Measurements from ENCODE around the gene AUTS2. TPM values are rescaled to one million over a fixed set of nuclear protein-coding genes. Genes with fewer than 3 reads are reported as not detected.

The AUTS2 gene
- polyA plus RNA-seq, 1 donor from 2014 or later: 97.3 TPM

DNA sequence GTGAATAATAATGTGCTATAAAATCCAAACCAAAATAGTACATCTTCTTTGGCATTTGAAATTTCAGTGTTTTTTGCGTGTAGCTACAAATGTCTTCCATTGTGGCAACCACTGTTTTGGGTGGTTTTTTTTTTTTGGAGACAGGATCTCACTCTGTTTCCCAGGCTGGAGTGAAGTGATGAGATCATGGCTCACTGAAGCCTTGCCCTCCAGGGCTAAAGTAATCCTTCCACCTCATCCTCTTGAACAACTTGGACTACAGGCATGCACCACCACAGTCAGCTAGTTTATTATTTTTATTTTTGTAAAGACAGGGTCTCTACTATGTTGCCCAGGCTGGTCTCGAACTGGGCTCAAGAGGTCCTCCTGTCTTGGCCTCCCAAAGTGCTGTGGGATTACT is 455.1 kb downstream of the AUTS2 start:
- Histone ChIP-seq H3K9me3 (ENCODE audit: low read length) (no peaks in the 10 kb centered on the region), H3F3A (ENCODE audit: insufficient read depth, low read length, poor library complexity, severe bottlenecking) (no peaks in the 10 kb centered on the region), H4K20me1 (ENCODE audit: insufficient read depth) (no peaks in the 10 kb centered on the region), H2AFZ (ENCODE audit: low read depth, low read length) (no peak overlapping the region), H3K9me2 (ENCODE audit: insufficient read depth, low read length) (no peaks in the 10 kb centered on the region), H3K4me3 (ENCODE audit: low read length) (no peak overlapping the region), H3K27me3 (ENCODE audit: insufficient read depth, low read depth, low read length) (no peaks in the 10 kb centered on the region), H3K79me2 (replicated peaks; ENCODE audit: insufficient read depth, low read length) (peaks cover 24% of the 10 kb centered on the region), H3K9ac (ENCODE audit: low read length) (no peak overlapping the region), H3K4me2 (ENCODE audit: low read length) (no peak overlapping the region), H3K27ac (ENCODE audit: low read length) (no peak overlapping the region), H3K36me3 (ENCODE audit: insufficient read depth, low read length) (no peaks in the 10 kb centered on the region)
- TF ChIP-seq SMC3 (conservative IDR thresholded peaks at IDR 0.05; ENCODE audit: poor library complexity): no peak
- TF ChIP-seq EZH2 (IDR thresholded peaks at IDR 0.05; ENCODE audit: borderline replicate concordance, insufficient read depth, low read length, poor library complexity, severe bottlenecking): no peak
- TF ChIP-seq, protein P1, sequence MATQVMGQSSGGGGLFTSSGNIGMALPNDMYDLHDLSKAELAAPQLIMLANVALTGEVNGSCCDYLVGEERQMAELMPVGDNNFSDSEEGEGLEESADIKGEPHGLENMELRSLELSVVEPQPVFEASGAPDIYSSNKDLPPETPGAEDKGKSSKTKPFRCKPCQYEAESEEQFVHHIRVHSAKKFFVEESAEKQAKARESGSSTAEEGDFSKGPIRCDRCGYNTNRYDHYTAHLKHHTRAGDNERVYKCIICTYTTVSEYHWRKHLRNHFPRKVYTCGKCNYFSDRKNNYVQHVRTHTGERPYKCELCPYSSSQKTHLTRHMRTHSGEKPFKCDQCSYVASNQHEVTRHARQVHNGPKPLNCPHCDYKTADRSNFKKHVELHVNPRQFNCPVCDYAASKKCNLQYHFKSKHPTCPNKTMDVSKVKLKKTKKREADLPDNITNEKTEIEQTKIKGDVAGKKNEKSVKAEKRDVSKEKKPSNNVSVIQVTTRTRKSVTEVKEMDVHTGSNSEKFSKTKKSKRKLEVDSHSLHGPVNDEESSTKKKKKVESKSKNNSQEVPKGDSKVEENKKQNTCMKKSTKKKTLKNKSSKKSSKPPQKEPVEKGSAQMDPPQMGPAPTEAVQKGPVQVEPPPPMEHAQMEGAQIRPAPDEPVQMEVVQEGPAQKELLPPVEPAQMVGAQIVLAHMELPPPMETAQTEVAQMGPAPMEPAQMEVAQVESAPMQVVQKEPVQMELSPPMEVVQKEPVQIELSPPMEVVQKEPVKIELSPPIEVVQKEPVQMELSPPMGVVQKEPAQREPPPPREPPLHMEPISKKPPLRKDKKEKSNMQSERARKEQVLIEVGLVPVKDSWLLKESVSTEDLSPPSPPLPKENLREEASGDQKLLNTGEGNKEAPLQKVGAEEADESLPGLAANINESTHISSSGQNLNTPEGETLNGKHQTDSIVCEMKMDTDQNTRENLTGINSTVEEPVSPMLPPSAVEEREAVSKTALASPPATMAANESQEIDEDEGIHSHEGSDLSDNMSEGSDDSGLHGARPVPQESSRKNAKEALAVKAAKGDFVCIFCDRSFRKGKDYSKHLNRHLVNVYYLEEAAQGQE (IDR thresholded peaks at IDR 0.05; ENCODE audit: borderline replicate concordance): no peak
- no peak for TF ChIP-seq TAF1 (IDR thresholded peaks at IDR 0.05; ENCODE audit: low read depth)
- no peak for TF ChIP-seq MXI1 (conservative IDR thresholded peaks at IDR 0.05; ENCODE audit: poor library complexity, severe bottlenecking)
- TF ChIP-seq RAD21 (conservative IDR thresholded peaks at IDR 0.05): no peak
- no peak for TF ChIP-seq POLR2AphosphoS5 (IDR thresholded peaks at IDR 0.05)
- TF ChIP-seq, protein P2, sequence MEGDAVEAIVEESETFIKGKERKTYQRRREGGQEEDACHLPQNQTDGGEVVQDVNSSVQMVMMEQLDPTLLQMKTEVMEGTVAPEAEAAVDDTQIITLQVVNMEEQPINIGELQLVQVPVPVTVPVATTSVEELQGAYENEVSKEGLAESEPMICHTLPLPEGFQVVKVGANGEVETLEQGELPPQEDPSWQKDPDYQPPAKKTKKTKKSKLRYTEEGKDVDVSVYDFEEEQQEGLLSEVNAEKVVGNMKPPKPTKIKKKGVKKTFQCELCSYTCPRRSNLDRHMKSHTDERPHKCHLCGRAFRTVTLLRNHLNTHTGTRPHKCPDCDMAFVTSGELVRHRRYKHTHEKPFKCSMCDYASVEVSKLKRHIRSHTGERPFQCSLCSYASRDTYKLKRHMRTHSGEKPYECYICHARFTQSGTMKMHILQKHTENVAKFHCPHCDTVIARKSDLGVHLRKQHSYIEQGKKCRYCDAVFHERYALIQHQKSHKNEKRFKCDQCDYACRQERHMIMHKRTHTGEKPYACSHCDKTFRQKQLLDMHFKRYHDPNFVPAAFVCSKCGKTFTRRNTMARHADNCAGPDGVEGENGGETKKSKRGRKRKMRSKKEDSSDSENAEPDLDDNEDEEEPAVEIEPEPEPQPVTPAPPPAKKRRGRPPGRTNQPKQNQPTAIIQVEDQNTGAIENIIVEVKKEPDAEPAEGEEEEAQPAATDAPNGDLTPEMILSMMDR (IDR thresholded peaks at IDR 0.05; ENCODE audit: poor library complexity, severe bottlenecking): no peak
- no peak for TF ChIP-seq EP300 (conservative IDR thresholded peaks at IDR 0.05; ENCODE audit: poor library complexity, severe bottlenecking)

DNA sequence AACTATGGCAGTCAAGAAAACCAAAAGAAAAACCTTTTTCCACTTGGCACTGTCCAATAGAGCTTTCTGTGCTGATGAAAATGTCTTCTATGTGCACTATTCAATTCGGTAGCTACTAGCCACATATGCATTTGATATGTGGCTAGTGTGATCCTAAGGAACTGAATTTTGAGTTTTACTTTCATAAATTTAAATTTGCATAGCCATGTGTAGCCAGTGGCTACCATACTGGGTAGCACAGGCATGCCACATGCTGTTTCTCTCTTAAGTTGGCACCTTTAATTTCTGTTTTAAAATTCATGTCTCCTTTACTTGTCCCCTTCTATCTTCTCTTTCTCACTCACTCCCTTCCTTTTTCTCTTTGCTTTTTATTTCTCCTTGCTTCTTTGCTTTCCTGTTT is 455.7 kb downstream of the AUTS2 start:
- H3K36me3 ChIP-seq (ENCODE audit: insufficient read depth, low read length): no peaks in the 10 kb centered on the region
- H3K79me2 ChIP-seq (replicated peaks; ENCODE audit: insufficient read depth, low read length): peaks cover 21% of the 10 kb centered on the region
- no peaks in the 10 kb centered on the region for H3K9me2 ChIP-seq (ENCODE audit: insufficient read depth, low read length)
- H3K4me3 ChIP-seq (ENCODE audit: low read length): no peak overlapping the region
- no peaks in the 10 kb centered on the region for H3K27me3 ChIP-seq (ENCODE audit: insufficient read depth, low read depth, low read length)
- H3K27ac ChIP-seq (ENCODE audit: low read length): no peak overlapping the region
- H3K4me2 ChIP-seq (ENCODE audit: low read length): no peak overlapping the region
- H4K20me1 ChIP-seq (ENCODE audit: insufficient read depth): no peaks in the 10 kb centered on the region
- no peak overlapping the region for H2AFZ ChIP-seq (ENCODE audit: low read depth, low read length)
- no peaks in the 10 kb centered on the region for H3F3A ChIP-seq (ENCODE audit: insufficient read depth, low read length, poor library complexity, severe bottlenecking)
- TF ChIP-seq EZH2 (IDR thresholded peaks at IDR 0.05; ENCODE audit: borderline replicate concordance, insufficient read depth, low read length, poor library complexity, severe bottlenecking) (no peak), TAF1 (IDR thresholded peaks at IDR 0.05; ENCODE audit: low read depth) (no peak), MXI1 (conservative IDR thresholded peaks at IDR 0.05; ENCODE audit: poor library complexity, severe bottlenecking) (no peak), RAD21 (conservative IDR thresholded peaks at IDR 0.05) (no peak), EP300 (conservative IDR thresholded peaks at IDR 0.05; ENCODE audit: poor library complexity, severe bottlenecking) (no peak), SMC3 (conservative IDR thresholded peaks at IDR 0.05; ENCODE audit: poor library complexity) (no peak)
- TF ChIP-seq, protein P1 (IDR thresholded peaks at IDR 0.05; ENCODE audit: borderline replicate concordance): no peak
- TF ChIP-seq, protein P2 (IDR thresholded peaks at IDR 0.05; ENCODE audit: poor library complexity, severe bottlenecking): no peak
- no peak overlapping the region for H3K9ac ChIP-seq (ENCODE audit: low read length)
- H3K9me3 ChIP-seq (ENCODE audit: low read length): no peaks in the 10 kb centered on the region
